Putamen (tissue), 1 donor: Measurements from ENCODE around the gene HCAR3.
A peak's percentile ranks its signal among the peaks of the same experiment; 100 is the strongest.
"Not testable (repeated sequence)": the region's sequence is repeated elsewhere in the genome, so short reads cannot be mapped to it uniquely, and the experiment has no call there.

Experiments used
- DNase-seq: peaks from one replicate; pipeline ENCODE4 v3.0.0-alpha.2; 2016; ENCODE audit warnings: low spot score

HCAR3 gene

DNA sequence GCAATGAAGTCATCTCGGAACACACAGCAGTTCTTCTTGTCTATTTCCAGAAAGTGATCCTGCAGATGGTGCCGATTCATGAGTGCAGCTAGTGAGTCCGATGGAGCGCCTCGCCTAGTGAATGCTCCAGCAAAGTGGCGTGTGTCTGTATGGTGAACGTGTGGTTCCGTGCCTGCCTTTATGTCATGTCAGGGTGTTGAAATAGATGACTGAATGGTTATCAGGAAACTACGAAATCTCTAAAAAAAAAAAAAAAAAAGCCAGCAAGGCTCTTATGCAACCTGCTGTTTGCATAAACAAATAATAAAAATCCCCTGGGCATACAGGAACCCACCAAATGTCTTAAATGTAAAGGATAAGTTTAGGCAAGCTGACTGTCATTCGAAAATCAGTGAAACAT is at the start of gene HCAR3:
Gene HCAR3 (minus strand): TSS at position 154 of the 400 bp plus-strand sequence. CDS start 74 bp downstream, at position 80.
- not testable (repeated sequence) for DNase-seq

DNA sequence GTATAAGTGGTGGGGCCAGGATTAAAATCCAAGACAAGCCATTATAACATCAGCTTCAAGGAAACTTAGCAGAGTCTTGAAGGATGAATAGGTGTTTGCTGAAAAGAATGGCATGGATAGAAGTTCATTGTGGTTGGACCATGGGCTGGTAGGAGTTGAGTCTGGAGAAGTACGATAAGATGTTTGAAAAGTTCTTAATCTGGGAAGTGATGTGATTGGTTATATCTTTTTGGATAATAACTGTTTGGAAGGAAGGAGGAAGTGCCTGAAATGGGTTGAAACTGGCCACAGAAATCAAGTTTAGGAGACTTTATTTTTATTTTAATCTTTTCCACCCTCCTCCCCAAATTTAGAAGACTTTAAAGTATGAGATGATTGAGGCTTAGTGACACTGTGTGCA is 41.0 kb upstream of the HCAR3 start:
- no peak for DNase-seq

DNA sequence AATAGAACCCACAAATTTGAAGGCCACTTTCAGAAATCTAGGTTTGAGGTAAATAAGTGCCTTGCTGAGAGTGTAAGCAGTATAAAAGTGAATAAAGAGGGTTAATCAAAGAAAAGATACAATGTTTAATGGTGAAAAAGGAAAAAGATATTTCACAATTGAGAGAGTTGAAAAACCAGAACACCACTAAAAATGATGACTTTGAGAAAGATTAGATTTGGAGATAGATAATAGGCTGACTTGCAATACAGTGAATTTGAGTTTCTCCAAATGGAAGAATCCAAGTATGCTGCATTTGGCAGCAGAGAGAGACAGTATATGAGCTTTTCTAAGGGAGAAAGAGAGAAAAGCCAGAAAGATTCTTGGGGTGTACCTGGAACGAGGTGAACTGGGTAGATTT is 38.2 kb upstream of the HCAR3 start:
- no peak for DNase-seq

DNA sequence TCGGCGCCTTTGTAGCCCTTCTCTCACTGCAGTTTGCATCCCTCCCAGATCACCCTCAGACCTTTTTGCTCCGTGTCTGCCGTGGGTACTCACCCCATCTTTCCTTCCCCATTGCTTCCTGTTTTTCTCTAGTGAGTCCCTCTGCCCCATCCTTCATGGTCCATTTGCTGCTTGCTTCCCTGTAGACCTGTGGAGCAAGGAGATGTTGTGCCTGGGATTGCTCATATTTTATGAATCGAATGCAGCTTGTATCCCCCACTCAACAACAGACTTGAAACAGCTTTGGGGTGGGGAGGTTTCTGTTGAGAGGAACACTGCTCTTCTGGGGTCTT is 36.7 kb upstream of the HCAR3 start:
- no peak for DNase-seq

DNA sequence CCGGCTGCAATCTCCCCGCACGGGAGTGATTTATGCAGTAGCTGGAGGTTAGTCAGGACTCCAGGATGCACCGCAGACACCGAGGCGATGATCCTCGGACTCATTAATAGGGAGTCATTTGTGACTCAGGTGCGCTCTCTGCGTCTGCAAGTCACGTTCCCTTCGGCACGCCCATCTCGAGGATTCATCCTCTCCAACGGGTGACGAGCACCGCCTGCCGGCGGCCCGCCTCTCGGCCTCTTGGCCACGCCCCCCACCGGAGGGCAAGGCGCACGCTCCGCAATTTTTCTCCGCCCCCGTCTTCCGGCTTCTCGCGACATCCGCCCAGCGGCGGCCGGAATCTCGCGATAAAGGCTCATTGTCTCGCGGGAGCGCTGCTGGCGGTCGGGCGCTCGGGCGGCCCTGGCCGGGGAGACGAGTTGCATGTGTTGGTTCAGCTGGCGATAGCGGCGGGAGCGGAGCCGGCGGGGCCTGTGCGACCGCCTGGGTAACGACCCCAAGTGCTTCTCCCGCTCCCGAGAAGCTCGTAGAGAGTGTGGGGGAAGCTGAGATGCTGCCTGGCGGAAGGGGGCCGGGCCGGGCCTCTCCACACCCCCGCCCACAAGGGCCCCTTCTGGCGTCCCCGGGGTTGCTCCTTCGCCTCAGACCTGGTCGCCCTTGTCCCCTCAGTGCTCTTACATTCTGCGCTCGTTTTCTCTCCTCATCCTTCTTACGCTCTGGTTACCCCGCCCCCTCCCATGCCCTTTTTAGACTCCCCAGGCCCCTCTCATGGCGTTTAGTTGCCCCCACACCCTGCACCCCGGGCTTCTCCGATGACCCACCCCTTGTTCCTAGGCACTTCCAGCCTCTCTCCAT is 36.1 kb upstream of the HCAR3 start, which contains the start of gene DENR:
Gene DENR (plus strand): TSS at position 361 of the 855 bp plus-strand sequence. CDS start 878 bp downstream, outside the sequence.
- peak; percentile 94 for DNase-seq

DNA sequence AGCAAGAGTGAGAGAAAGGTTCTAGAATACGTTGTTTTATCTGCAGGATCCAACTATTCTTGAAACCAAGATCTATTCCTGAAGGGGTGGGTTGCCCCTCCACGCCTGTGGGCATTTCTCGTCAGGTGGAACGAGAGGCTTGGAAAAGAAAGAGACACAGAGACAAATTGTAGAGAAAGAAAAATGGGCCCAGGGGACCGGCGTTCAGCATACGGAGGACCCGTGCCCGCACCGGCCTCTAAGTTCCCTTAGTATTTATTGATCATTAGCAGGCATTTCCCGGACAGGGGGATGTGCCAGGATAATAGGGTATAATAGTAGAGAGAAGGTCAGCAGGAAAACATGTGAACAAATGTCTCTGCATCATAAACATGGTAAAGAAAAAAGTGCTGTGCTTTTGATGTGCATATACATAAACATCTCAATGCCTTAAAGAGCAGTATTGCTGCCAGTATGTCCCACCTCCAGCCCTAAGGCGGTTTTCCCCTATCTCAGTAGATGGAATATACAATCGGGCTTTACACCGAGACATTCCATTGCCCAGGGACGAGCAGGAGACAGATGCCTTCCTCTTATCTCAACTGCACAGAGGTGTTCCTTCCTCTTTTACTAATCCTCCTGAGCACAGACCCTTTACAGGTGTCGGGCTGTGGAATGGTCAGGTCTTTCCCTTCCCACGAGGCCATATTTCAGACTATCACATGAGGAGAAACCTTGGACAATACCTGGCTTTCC is 34.3 kb upstream of the HCAR3 start:
- DNase-seq: not testable (repeated sequence)

DNA sequence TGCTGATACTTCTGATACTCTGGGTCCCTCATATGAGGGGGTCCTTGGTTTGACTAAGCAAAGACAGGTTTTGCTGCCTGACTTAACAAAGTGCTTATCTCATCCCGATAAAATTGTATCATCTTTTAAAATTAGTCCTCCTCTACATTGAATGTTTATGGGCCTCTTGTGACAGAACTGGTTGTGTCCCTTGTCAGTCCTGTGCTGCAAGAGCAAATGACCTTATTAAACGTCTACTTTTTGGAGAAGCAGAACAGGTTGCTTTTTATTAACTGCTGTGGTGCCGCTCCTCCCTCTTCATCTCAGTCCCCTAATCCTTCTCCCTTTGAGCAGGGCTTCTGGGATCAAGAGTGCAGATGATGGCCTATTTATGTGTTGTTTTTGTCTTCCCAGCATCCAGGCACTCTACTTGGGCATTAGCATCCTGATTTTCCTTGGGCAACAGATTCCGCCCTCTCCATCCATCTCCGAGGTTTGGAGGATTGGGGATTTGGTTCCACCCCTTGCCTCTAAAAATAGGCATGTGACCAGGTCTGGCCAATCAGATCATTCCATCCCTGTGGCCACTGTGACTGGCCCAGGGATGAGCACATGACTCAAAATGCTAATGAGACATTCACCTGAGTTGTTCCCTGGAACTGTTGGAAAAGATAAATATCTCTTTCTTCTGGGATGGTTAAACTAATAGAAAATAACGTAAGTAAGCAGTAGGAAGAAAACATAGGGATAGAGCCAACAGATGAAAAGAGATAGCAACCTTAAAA is 33.1 kb upstream of the HCAR3 start:
- DNase-seq: no peak

DNA sequence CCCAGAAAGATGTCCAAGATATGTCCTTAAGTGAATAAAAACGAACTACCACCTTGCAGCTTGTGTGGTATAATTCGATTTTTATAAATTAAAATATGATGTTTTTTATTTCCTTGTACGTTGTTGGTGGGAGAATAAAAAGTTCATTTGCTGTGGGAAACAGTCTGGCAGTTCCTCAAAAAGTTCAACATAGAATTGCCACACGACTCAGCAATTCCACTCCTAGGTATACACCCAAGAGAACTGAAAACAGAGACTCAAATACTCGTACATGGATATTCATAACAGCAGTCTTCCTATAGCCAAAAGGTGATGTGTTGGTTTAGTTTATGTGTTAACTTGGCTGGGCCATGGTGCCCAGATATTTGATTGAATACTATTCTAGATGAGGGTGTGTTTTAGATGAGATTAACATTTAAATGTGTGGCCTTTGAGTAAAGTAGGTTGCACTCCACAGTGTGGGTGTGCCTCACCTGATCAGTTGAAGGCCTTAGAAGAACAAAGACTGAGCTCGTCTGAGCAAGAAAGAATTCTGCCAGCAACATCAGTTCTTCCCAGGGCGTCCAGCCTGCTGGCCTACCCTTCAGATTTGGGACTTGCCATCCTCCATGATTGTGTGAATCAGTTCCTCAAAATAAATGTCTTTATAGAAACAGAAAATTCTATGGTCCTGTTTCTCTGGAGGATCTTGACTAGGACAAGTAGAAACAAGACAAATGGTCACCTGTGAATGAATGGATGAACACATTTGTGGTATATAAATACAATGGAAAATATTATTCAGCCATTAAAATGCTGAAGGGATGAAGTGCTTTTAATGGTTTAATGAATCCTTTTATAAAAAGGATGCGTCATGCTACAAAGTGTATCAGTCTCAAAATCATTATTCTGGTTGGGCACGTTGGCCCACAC is 30.9 kb upstream of the HCAR3 start:
- DNase-seq: no peak

DNA sequence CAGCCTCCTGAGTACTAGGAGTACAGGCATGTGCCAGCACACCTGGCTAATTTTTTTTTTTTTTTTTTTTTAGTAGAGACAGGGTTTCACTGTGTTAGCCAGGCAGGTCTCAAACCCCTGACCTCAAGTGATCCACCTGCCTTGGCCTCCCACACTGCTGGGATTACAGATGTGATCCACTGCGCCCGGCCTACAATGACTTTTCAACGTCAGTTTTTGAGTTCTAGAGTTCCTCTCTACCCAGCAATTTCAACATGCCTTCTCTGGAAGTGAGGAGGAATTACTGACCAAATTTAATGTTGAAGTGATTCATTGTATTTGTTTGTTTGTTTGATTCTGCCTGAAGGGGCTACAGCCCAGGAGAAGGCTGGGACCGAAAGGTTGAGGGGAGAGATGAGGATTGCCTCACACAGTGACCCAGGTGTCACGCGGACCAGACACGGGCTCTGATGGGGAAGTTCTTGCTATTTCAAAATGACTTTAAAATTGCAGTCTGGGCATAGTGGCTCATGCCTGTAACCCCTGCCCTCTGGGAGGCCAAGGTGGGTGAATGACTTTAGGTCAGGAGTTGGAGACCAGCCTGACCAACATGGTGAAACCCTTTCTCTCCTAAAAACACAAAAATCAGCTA is 27.4 kb upstream of the HCAR3 start:
- no peak for DNase-seq

DNA sequence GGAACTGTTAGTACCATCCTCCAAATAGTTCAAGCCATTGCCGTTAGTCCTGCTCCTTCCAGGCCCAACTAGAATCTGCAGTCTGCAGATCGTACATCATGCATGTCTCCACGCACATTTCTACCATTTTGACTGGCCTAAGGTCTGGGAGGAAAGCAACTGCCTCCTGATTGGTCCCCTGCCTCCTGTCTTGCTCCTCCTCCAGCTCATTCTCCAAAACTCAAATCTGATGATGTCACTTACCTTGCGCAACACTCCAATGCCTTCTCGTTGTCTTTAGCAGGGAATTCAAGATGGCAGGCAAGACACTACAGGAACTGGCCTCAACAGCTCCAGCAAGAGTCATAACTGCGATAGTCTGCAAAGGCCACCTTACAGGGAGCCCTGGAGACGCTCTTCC is 23.7 kb upstream of the HCAR3 start:
- no peak for DNase-seq

DNA sequence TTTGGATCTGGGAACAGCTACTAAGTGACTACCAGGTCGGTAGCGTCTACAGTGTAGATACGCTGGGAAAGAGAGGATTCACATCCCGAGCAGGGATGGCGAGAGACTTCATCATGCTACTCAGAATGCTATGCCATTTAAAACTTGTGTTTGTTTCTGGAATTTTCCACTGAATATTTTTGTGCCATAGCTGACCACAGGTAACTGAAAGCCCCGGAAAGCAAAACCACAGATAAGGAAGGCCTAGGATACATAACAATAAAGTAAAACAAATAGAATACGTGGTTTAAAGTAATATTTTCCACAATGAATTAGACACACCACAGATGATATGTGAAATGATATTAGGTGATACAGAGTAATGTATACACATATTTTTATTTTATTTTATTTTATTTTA is 22.0 kb upstream of the HCAR3 start:
- DNase-seq: no peak

DNA sequence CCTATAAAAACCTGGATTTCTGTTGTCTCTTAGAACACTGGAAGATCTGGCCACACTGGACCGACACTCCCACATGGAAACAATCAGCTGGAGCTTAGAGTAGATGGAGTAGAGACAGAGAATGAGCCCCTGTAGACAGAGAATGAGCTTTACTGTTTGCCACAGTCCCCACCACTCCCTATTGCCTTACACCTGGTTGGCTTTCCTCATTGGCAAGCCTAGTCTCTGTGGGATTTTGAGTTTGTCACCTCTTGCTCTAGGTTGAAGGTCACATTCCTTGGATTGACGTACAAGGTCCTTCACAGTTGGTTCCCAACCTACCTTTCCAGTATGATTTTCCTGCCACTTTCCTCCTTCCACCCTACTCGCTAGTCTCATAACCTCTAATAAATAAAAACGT is 16.0 kb upstream of the HCAR3 start:
- DNase-seq: no peak

DNA sequence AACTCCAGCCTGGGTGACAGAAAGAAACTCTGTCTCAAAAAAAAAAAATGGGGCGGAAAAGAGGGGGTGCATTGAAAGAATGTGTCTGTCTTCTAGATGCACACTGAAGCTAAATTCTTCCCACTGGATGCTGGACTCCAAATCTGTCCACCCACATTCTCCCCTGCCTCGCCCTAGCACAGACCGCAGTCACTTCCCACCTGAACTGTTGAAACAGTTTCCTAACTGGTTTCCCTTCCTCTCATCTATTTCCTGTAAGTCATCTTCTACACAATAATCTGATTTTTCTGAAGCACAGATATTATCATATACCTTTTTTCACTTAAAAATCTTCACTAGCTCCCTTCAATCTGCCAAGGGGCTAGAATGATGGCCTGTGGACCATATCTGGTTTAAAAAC is 15.6 kb upstream of the HCAR3 start:
- DNase-seq: no peak

DNA sequence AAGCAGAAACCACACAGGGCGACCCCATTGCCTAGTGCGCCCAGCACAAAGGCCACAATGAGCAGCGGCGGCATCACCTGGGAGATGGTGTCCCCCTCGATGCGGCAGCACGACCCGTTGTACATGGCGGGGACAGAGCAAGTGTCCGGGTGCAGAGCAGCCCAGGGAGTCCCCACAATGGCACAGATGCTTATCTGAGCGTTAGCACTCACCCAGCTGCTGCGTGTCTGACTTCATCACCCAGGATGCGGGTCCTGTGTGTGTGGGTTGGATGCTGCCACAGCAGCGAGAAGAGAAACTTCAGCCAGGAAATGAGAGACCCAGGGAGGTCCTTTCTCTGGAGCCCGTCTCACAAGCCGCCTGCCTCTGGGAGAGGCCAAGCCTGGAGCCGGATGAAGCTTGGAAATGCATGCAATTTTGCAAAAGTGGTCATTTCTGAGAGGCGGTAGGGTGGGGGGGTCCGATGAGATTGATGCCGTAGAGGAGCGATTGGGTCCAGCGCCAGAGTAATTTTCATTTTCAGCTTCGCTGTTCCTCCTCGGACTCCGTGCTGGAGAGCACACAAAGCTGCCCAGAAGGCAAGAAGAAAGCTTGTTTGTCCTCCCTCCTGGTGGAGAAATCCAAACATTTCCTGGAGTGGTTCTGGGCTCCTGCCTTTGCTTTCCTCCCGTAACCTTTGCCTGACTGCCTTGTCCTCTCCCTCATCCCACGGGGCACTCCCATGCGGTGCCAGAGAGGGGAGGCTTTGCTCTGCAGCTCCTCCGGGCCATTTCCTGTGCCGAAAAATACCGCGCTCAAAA is 13.8 kb upstream of the HCAR3 start, which contains the start of gene HCAR1:
Gene HCAR1 (minus strand): TSS at position 630 of the 800 bp plus-strand sequence. CDS start 505 bp downstream, at position 125.
- DNase-seq: no peak

DNA sequence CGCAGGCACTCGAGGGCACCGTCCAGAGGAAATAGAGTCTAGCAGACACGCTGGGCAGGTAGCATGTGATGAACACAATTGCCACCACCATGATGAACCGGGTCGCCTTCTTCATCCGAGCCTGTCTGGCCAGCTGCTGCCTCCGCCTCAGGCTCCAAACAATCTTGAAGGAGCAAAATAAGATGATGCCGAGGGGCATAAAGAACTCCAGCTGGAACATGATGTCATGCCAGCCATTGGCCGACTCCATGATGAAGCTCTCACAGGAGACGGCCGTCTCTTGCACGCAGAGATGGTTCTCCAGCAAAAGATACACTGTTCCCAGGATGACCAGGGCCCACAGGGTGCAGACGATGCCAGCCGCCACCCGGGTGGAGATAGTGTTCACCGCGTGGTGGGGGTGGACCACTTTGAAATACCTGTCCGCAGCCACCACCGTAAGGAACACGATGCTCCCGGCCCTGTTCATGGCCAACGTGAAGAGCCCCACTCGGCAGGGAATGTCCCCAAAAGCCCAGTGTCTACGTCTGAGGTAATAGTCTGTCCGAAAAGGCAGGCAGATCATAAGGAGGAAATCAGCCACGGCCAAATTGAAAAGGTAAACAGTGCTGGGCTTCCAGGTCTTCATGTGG is 13.1 kb upstream of the HCAR3 start:
- DNase-seq: no peak

DNA sequence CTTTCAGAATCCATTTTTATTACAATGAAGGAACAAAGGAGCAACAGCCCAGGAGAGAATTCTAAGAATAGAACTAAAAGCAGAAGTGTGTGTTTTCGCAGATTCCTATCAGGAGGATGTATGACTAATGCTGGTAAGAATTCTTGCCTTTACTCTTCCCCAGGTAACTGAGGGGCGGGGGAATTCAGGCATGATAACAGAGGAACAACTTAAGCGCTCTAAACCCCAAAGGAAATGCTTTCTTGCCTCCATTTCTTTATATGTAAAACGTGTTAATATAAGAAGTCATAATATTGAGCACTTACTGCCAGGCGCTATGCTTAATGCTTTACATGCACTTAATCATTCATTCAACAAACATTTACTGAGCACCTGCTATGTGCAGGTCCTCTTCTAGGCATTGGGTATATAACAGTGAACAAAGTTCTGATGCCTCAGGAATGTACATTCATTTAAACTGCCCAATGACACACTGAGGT is 9.5 kb upstream of the HCAR3 start:
- peak; percentile 34 for DNase-seq

DNA sequence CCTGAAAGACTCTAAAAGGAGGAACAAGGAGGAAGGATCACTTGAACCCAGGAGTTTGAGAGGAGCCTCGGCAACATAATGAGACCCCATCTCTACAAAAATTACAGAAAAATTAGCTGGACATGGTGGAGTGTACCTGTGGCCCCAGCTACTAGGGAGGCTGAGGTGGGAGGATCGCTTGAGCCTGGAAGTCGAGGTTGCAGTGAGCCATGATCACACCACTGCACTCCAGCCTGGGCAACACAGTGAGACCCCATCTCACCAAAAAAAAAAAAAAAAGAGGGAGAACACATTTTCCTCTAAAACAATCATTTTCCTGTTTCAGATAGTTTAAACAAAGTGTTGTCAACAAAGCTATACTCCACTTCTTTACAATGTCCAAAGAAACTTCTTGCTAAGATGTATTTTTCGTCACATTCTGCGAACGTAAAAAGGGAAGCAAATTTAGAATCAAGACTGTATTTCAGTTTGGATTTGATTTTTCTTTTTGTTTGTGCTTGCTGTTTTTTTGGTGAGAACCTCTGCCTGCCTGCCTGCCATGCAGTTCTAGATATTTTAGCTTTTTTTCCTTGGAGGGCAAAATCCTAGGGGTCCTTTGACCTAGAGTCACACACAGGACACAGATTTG is 9.0 kb upstream of the HCAR3 start:
- no peak for DNase-seq

DNA sequence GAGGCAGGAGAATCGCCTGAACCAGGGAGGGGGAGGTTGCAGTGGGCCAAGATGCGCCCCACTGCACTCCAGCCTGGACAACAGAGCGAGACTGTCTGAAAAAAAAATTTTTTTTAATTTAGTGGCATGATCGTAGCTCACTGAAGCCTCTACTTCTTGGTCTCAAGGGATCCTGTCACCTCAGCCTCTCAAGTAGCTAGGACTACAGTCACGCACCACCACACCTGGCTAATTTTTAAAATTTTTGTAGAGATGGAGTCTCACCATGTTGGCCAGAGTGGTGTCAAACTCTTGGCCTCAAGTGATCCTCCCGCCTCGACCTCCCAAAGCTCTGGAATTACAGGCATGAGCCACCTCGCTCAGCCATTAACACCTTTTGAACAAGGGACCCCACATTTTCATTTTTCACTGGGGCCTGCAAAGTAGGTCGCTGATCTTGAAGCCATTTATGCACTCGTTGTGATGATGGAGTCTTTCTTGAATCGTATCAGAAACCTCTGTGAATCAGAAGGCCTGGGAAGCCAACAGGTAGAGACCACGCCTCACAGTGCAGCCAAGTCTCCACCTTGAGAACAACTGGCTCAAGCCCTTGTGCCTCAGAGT is 8.1 kb upstream of the HCAR3 start:
- no peak for DNase-seq

DNA sequence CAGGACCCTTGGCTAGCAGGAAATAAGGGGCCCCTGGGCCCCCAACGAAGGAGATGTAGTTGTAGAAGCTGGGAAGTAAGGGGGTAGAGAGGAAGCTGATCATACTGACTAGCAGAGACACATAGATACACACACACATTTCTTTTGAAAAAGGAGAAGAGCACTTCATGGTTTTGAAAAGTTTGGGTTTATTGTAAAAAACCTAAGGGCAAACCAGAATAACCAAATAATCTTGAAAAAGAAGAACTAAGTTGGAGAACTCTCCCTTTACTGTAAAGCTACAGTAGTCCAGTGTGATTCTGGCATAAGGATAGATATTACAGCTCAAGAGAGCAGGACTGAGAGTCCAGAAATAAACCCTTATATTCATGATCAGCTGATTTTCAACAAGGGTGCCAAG is 5.8 kb upstream of the HCAR3 start:
- no peak for DNase-seq
